ENCODE measurements around the gene ANKRD39. TPM values are rescaled to one million over a fixed set of nuclear protein-coding genes. Genes with fewer than 3 reads are reported as not detected.

The ANKRD39 gene, protein sequence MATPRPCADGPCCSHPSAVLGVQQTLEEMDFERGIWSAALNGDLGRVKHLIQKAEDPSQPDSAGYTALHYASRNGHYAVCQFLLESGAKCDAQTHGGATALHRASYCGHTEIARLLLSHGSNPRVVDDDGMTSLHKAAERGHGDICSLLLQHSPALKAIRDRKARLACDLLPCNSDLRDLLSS
- total RNA-seq (10 to 100 TPM in 1 of 2 donors, 1 to 10 TPM in 1; 10.0 to 12.7 TPM), polyA plus RNA-seq (10 to 100 TPM; 14.0 to 20.5 TPM)
- long read RNA-seq, donor 1, transcript ANKRD39-201 (4 exons, 976 nt): major isoform, 5 of 7 reads
- long read RNA-seq, donor 1, partial matches to known transcripts: 2 of 7 reads
- long read RNA-seq, donor 1, other reads (novel, unspliced or antisense): 0 of 7 reads
- long read RNA-seq, donor 2, partial matches to known transcripts: 7 of 13 reads
- long read RNA-seq, donor 2, other reads (novel, unspliced or antisense): 2 of 13 reads

DNA sequence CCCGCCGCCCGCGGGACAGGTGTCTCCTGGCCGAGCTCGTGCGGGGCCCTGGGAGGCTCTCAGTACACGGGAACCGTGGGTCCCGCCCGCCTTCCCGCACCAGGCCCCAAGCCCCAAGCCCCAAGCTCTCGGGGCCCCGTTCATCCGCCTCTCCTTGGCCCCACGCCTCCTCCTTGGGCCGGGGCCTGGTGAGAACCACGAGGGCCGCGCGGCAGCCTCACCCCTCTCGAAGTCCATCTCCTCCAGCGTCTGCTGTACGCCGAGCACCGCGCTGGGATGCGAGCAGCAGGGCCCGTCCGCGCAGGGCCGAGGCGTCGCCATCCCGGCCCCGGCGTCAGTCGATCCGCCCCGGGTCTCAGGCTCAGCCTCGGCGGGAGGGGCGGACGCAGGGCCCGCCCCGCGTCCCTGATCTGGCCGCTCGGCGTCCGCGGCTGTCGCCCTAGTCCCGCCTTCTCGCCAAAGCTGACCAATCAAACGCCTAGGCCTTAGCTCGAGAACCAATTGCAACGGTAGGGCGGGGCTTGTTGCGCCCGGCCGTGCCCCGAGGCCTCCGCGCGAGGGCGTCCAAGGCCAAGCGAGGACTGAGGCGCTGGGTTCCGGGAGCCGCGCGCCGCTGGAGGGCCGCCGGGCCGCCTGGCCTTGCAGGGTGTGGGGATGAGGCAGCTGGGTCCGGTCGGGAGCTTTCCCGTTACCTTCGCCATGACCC, at the start of gene ANKRD39:
ANKRD39 (minus strand) TSS at position 350 of the 706 bp plus-strand sequence; CDS start at position 321, 29 bp downstream.
- 0% methylated on average over 66 to 81 of the region's 81 CpGs for WGBS, 2 donors
- Histone ChIP-seq H3K9me3 (ENCODE audit: control insufficient read depth, low read length) (no peaks in the 10 kb centered on the region), H3K27ac (ENCODE audit: low read depth in 1 of 2, low read length in 2 of 2) (peak within 1 kb of the TSS in 1 of 2 donors; percentile 82), H3K4me3 (ENCODE audit: low read length in 2 of 2) (peak within 1 kb of the TSS; percentile 22 to 53), H3K36me3 (ENCODE audit: control insufficient read depth in 1 of 2, insufficient read depth in 2 of 2, low read length in 1 of 2) (peaks cover 3 to 11% of the 10 kb centered on the region in 2 donors), H3K4me1 (ENCODE audit: control insufficient read depth in 1 of 2, insufficient read depth in 2 of 2, low read length in 2 of 2) (no peaks in the 10 kb centered on the region), H3K27me3 (ENCODE audit: control insufficient read depth in 1 of 2, insufficient read depth in 2 of 2, low read length in 1 of 2) (no peaks in the 10 kb centered on the region)
- DNase-seq: peak; percentile 99
- intact Hi-C loops (cut with DNase I): loop anchor here (1.0 to 5.0 kb wide), 4 partner anchors 41 to 93 kb away; partner anchors contain the start of gene CNNM3 (in 1 of the 2)
- ATAC-seq (ENCODE audit: low FRiP score): peak; percentile 96

DNA sequence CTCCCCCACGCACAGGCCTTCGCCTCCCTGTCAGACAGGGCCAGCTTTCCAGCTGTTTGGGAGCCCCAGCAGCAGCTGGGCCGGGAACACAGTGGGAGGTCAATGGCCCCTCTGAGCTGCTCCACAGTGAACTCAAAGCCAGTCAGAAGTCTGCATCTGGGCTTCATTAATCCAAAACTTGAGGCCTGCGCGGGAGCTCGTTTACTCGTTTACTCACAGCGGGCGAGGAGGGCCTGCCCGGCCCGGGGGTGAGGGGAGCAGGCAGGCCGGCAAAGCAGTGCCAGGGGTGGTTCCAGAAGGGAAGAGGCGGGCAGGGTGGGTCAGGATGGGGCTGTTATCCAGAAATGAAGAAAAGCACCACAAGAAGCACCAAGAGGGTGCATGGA, 48.9 kb upstream of the ANKRD39 start:
- peak; percentile 76 for ATAC-seq (ENCODE audit: low FRiP score)
- peak; percentile 73 to 85 for DNase-seq
- peak overlapping the region; percentile 52 to 92 for H3K27ac ChIP-seq (ENCODE audit: low read depth in 1 of 2, low read length in 2 of 2)

DNA sequence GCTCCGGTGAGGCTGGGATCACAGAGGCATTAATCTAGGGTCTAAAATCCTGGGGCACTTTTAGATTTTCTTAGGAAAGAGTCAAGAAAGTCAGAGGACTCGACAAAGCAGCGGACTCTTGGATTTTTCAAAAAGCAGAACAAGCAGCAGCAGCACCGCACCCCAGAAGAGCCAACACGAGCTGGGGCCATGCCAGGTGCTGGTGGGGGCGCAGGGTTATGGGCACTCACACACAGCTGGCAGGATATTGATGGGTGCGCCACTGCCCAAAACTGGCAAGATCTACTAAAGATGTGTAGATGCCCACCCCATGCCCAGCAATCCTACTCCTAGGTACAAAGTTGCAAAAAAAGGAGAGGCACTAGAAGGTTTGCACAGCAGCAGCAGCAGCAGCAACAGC, 46.0 kb upstream of the ANKRD39 start:
- H3K27me3 ChIP-seq (ENCODE audit: control insufficient read depth in 1 of 2, insufficient read depth in 2 of 2, low read length in 1 of 2): no peaks in the 10 kb centered on the region
- H3K4me1 ChIP-seq (ENCODE audit: control insufficient read depth in 1 of 2, insufficient read depth in 2 of 2, low read length in 2 of 2): peaks cover 0 to 3% of the 10 kb centered on the region in 2 donors
- no peak overlapping the region for H3K4me3 ChIP-seq (ENCODE audit: low read length in 2 of 2)
- intact Hi-C loops (cut with DNase I): no loop called here
- no peaks in the 10 kb centered on the region for H3K9me3 ChIP-seq (ENCODE audit: control insufficient read depth, low read length)
- 24 to 46% methylated on average over 7 of the region's 7 CpGs for WGBS, 2 donors
- ATAC-seq (ENCODE audit: low FRiP score): no peak
- no peaks in the 10 kb centered on the region for H3K36me3 ChIP-seq (ENCODE audit: control insufficient read depth in 1 of 2, insufficient read depth in 2 of 2, low read length in 1 of 2)
- peak overlapping the region in 1 of 2 donors; percentile 3 for H3K27ac ChIP-seq (ENCODE audit: low read depth in 1 of 2, low read length in 2 of 2)
- DNase-seq: no peak

More for the DNA sequence above, 48.9 kb upstream of the ANKRD39 start:
- Histone ChIP-seq H3K4me3 (ENCODE audit: low read length in 2 of 2) (no peak overlapping the region), H3K36me3 (ENCODE audit: control insufficient read depth in 1 of 2, insufficient read depth in 2 of 2, low read length in 1 of 2) (no peaks in the 10 kb centered on the region), H3K9me3 (ENCODE audit: control insufficient read depth, low read length) (no peaks in the 10 kb centered on the region), H3K27me3 (ENCODE audit: control insufficient read depth in 1 of 2, insufficient read depth in 2 of 2, low read length in 1 of 2) (no peaks in the 10 kb centered on the region), H3K4me1 (ENCODE audit: control insufficient read depth in 1 of 2, insufficient read depth in 2 of 2, low read length in 2 of 2) (peaks cover 0 to 3% of the 10 kb centered on the region in 2 donors)
- intact Hi-C loops (cut with DNase I): loop anchor here (1.0 to 5.0 kb wide), 5 partner anchors 15 to 49 kb away; partner anchors contain the start of gene ANKRD39 (in 1 of the 2)
- 4 to 9% methylated on average over 13 of the region's 13 CpGs for WGBS, 2 donors

DNA sequence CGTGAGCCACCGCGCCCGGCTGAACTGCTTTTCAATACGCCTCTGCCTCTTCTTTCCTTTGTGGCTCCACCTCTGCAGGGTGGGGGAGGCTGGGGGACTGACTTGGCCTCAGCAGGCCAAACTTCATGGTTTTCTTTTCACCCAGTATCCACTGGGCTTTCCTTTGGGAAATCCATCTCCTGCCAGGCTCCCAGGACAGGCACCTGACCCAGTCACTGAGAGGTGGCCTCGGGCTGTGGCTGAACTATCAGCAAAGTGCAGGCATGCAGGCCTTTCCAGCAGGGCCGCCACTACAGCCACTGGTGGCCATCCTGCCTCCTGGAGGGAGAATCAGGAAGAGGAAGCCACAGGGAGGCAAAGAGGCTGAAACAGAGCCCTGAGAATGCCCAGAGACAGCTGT, 45.5 kb upstream of the ANKRD39 start:
- ATAC-seq (ENCODE audit: low FRiP score) (no peak), DNase-seq (no peak)
- intact Hi-C loops (cut with DNase I): no loop called here
- 87 to 89% methylated on average over 7 of the region's 7 CpGs for WGBS, 2 donors
- H3K27ac ChIP-seq (ENCODE audit: low read depth in 1 of 2, low read length in 2 of 2): peak overlapping the region in 1 of 2 donors; percentile 3
- no peaks in the 10 kb centered on the region for H3K9me3 ChIP-seq (ENCODE audit: control insufficient read depth, low read length)
- no peak overlapping the region for H3K4me3 ChIP-seq (ENCODE audit: low read length in 2 of 2)
- H3K27me3 ChIP-seq (ENCODE audit: control insufficient read depth in 1 of 2, insufficient read depth in 2 of 2, low read length in 1 of 2): no peaks in the 10 kb centered on the region
- no peaks in the 10 kb centered on the region for H3K36me3 ChIP-seq (ENCODE audit: control insufficient read depth in 1 of 2, insufficient read depth in 2 of 2, low read length in 1 of 2)
- peaks cover 0 to 3% of the 10 kb centered on the region in 2 donors for H3K4me1 ChIP-seq (ENCODE audit: control insufficient read depth in 1 of 2, insufficient read depth in 2 of 2, low read length in 2 of 2)

DNA sequence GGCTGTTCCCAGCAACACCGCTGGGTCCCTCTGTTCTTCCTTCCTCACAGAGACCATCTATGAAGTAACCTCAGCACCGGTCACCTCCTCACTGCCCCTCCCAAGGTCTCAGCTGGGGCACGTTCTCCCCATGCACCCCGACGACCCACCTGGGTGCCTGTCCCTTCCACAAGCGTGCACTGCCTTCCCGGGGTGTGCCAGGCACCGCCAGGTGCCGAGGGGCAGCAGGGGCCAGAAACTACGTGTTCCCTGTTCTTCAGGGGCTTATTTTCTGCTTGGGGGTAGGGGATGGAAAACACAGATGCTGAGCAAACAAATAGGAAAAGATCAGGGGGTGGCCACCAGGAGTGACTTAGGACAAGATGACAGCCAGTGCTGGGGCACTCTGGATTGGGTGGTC, 42.4 kb upstream of the ANKRD39 start:
- H3K27me3 ChIP-seq (ENCODE audit: control insufficient read depth in 1 of 2, insufficient read depth in 2 of 2, low read length in 1 of 2): no peaks in the 10 kb centered on the region
- H3K27ac ChIP-seq (ENCODE audit: low read depth in 1 of 2, low read length in 2 of 2): no peak overlapping the region
- H3K4me3 ChIP-seq (ENCODE audit: low read length in 2 of 2): no peak overlapping the region
- no peak for DNase-seq
- no peaks in the 10 kb centered on the region for H3K36me3 ChIP-seq (ENCODE audit: control insufficient read depth in 1 of 2, insufficient read depth in 2 of 2, low read length in 1 of 2)
- 87 to 90% methylated on average over 10 of the region's 10 CpGs for WGBS, 2 donors
- intact Hi-C loops (cut with DNase I): no loop called here
- peaks cover 0 to 3% of the 10 kb centered on the region in 2 donors for H3K4me1 ChIP-seq (ENCODE audit: control insufficient read depth in 1 of 2, insufficient read depth in 2 of 2, low read length in 2 of 2)
- H3K9me3 ChIP-seq (ENCODE audit: control insufficient read depth, low read length): no peaks in the 10 kb centered on the region
- no peak for ATAC-seq (ENCODE audit: low FRiP score)

DNA sequence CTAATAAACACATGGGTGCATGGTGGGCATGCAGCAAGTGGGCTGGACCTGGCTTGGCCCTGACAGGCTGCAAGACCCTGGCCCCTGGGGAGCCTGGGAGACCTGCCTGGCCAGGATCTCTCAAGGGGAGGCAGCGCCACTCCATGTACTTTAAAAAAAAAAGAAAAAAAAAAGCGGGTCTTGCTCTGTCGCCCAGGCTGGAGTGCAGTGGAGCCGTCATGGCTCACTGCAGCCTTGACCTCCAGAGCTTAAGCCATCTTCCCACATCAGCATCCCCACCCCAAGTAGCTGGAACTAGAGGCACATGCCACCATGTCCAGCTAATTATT, 41.6 kb upstream of the ANKRD39 start:
- Histone ChIP-seq H3K27ac (ENCODE audit: low read depth in 1 of 2, low read length in 2 of 2) (no peak overlapping the region), H3K4me3 (ENCODE audit: low read length in 2 of 2) (no peak overlapping the region), H3K9me3 (ENCODE audit: control insufficient read depth, low read length) (no peaks in the 10 kb centered on the region), H3K27me3 (ENCODE audit: control insufficient read depth in 1 of 2, insufficient read depth in 2 of 2, low read length in 1 of 2) (no peaks in the 10 kb centered on the region), H3K36me3 (ENCODE audit: control insufficient read depth in 1 of 2, insufficient read depth in 2 of 2, low read length in 1 of 2) (no peaks in the 10 kb centered on the region), H3K4me1 (ENCODE audit: control insufficient read depth in 1 of 2, insufficient read depth in 2 of 2, low read length in 2 of 2) (peaks cover 0 to 3% of the 10 kb centered on the region in 2 donors)
- ATAC-seq (ENCODE audit: low FRiP score) (no peak), DNase-seq (no peak)
- intact Hi-C loops (cut with DNase I): no loop called here
- WGBS, 2 donors: 51 to 59% methylated on average over 4 of the region's 4 CpGs

DNA sequence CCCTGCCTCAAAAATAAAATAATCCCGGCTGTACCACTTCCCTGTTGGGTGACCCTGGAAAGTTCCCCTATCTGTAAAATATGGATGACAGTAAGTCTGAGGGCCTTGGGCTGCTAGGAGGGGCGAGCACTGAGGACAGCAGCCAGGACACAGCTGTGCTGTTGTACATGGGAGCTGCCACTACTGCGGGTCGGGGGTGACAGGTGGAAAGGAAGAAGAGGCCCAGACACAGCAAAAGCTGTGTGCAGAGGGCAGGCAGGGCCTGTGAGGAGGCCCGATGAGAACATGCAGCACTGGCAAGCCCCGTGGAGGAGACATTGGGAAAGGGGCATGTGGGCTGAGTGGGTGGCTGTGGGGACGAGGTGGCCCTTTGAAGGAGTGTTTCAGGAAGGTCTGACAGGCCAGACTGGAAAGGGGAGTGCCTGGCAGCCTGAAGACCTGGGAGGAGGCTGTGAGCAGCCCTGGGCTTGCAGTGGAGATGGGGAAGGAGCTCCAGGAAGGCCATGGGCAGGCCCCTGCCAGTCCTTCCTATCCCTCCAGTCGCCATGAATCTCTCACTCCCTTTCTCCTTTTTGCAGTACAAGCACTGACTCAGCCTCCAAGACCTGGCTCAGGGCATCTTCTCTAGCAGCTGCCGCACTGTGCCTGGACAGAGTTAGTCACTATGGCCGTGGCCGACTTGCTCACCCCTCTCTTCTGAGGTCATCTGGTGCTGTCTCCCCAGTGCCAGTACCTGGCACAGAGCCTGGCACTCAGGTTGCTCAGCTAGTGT, 41.0 kb upstream of the ANKRD39 start:
- H3K27ac ChIP-seq (ENCODE audit: low read depth in 1 of 2, low read length in 2 of 2): no peak overlapping the region
- intact Hi-C loops (cut with DNase I): no loop called here

DNA sequence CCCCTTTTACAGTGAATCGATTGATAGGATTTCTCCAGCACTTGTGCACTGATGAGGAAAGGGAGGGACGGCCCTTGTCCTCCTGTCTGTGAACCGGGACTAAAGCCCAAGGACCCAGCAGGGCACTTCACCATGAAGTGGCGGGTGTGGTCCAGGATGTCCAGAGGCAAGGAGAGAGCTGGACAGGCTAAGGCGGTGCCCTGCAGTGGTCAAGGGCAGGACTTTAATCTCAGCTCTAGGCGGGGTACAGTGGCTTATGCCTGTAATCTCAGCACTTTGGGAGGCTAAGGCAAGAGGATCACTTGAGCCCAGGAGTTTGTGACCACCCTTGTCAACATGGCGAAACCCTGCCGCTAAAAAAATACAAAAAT, 40.3 kb upstream of the ANKRD39 start:
- no peaks in the 10 kb centered on the region for H3K9me3 ChIP-seq (ENCODE audit: control insufficient read depth, low read length)
- 95 to 97% methylated on average over 8 of the region's 8 CpGs for WGBS, 2 donors
- no peaks in the 10 kb centered on the region for H3K4me1 ChIP-seq (ENCODE audit: control insufficient read depth in 1 of 2, insufficient read depth in 2 of 2, low read length in 2 of 2)
- intact Hi-C loops (cut with DNase I): no loop called here
- no peak for DNase-seq
- ATAC-seq (ENCODE audit: low FRiP score): no peak
- H3K4me3 ChIP-seq (ENCODE audit: low read length in 2 of 2): no peak overlapping the region
- no peak overlapping the region for H3K27ac ChIP-seq (ENCODE audit: low read depth in 1 of 2, low read length in 2 of 2)
- H3K27me3 ChIP-seq (ENCODE audit: control insufficient read depth in 1 of 2, insufficient read depth in 2 of 2, low read length in 1 of 2): no peaks in the 10 kb centered on the region
- H3K36me3 ChIP-seq (ENCODE audit: control insufficient read depth in 1 of 2, insufficient read depth in 2 of 2, low read length in 1 of 2): no peaks in the 10 kb centered on the region

More for the DNA sequence above, 41.0 kb upstream of the ANKRD39 start:
- 60 to 61% methylated on average over 11 of the region's 11 CpGs for WGBS, 2 donors
- no peaks in the 10 kb centered on the region for H3K36me3 ChIP-seq (ENCODE audit: control insufficient read depth in 1 of 2, insufficient read depth in 2 of 2, low read length in 1 of 2)
- H3K4me1 ChIP-seq (ENCODE audit: control insufficient read depth in 1 of 2, insufficient read depth in 2 of 2, low read length in 2 of 2): peaks cover 0 to under 1% of the 10 kb centered on the region in 2 donors
- H3K9me3 ChIP-seq (ENCODE audit: control insufficient read depth, low read length): no peaks in the 10 kb centered on the region
- ATAC-seq (ENCODE audit: low FRiP score): no peak
- no peak overlapping the region for H3K4me3 ChIP-seq (ENCODE audit: low read length in 2 of 2)
- no peaks in the 10 kb centered on the region for H3K27me3 ChIP-seq (ENCODE audit: control insufficient read depth in 1 of 2, insufficient read depth in 2 of 2, low read length in 1 of 2)
- DNase-seq: peak in 1 of 2 donors; percentile 73
